GM19467 (cell line): ENCODE data around the gene LIPE.
"Not testable (repeated sequence)": the region's sequence is repeated elsewhere in the genome, so short reads cannot be mapped to it uniquely, and the experiment has no call there.

ENCODE experiments used
- ATAC-seq: cut with Tn5 transposase; IDR thresholded peaks from one replicate; pipeline ENCODE4 v1.9.1; 2021; ENCODE audit warnings: mild to moderate bottlenecking, moderate library complexity; ENCODE audit not compliant: unreplicated experiment

Gene LIPE

DNA sequence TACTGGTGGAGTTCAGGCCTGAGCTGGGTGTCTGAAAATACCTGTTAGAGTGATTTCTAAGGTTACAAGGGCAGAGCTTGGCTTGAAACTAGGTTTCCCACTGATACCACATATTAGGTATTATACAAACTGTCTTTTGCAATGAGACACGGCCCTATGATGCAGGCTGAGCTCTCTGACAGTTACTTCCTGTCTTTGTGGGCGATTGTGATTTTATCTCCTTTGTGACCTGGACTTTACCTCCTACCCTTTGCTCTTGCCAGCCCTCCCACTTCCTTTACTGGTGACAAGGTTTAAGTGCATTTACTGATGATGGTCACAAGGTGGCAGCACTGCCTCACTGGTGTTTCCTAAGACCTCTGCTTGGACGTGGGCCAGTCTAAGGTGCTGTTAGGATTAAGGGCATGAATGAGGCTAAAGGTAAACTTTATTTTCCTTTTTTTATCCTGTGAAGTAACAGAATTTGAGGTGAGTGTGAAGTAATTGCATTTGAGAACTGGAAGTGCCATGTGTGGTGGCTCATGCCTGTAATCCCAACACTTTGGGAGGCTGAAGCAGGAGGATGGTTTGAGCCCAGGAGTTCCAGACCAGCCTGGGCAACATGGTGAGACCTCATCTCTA, 23.2 kb upstream of the LIPE start:
- ATAC-seq = peak; percentile 77

DNA sequence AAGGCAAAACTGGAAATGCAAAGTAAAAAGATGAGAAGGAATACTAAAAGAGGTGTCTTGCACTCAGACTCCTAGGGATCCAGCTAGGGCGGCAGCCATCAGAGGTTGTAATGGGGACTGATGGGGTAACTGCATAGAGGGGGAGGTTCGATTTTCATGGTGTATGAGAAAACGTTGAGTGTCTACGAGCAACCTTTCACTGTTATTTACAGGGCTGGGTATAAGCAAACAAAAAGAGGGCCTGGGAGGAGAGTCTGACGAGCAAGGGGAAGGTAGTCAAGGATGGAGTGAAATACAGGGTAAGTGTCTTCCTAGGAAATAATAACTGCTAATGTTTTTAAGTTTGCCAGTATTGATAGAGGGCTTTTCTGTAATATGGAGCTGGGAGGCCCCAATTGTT, 21.1 kb upstream of the LIPE start:
- not testable (repeated sequence) for ATAC-seq

DNA sequence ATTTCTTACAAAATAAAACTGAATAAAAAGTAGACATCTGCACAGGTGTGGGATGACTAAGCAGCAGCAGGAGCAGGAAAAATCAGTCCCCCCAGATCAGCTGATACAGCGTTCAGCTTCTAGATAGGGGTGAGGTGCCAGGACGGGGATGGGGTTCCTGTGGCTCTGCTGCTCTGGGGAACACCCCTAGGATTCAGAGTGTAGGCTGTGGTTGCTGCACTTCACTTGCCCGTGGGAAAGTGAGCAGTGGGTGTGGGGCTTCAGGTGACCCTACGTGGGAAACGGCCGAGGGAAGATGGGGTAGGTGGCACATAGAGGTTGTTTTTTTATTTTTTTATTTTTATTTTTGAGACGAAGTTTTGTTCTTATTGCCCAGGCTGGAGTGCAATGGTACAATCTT, 18.8 kb upstream of the LIPE start:
- no peak for ATAC-seq

DNA sequence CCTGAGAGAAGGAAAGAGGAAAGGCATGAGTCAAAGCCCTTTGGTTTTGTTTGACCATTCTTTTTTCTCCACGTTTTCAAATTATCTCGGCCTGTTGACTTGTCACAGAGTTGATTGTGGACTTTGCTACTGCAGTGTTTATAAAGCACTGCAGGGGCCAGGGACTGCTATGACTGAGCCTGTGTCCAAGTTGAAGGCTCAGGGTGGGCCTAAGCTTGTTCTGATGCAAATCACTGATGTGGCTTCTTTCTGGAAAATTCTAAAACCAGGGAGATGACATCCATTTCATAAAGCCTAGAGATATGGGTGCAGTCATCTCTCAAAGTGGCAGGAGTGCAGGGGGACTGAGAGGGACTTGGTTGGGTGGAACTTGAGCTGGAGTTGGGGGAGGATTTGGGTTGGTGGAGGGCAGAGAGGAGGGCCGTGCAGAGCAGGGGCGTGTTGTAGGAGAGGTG, 16.8 kb upstream of the LIPE start:
- ATAC-seq = no peak

DNA sequence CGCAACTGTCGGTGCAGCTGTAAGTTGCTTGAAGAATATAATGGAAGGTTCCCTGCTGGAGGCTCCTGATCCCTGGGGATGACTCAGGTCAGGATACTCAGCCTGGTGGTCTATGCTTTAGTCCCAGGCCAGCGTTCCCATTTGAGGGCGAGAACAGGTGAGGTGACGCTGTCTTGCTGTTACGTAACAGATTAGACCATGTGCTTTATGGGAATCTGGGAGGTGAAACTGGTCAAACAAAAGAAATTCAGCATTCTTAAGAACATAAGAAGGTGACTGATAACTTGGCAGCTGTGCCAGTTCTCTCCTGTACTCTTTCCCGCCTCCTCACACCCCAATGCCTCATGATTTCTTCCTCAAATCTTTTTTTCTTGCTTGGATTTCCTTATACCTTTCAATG, 15.6 kb upstream of the LIPE start, which contains the start of gene CXCL17:
TSS of gene CXCL17 (minus strand) at position 114 of the 400 bp plus-strand sequence. CDS start 114 bp downstream, outside the sequence.
- no peak for ATAC-seq

DNA sequence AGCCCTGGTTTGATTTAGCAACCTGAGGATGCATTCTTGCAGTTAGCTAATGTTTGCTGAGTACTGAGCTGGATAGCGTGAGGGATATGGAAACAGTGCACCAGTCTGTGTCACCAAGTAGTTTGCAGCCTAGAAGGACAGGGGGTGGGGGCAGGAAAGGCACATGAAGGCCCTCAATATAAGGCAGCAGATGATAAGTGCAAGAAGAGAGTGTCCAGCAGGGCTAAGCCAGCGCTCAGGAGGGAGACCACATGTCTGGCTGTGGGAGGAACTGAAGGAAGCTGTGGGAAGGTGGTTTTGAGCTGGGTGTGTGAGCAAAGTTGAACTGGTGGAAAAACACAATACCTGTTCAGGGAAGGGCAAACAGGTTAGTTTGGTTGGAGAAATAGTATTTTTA, 13.9 kb upstream of the LIPE start:
- ATAC-seq = no peak

DNA sequence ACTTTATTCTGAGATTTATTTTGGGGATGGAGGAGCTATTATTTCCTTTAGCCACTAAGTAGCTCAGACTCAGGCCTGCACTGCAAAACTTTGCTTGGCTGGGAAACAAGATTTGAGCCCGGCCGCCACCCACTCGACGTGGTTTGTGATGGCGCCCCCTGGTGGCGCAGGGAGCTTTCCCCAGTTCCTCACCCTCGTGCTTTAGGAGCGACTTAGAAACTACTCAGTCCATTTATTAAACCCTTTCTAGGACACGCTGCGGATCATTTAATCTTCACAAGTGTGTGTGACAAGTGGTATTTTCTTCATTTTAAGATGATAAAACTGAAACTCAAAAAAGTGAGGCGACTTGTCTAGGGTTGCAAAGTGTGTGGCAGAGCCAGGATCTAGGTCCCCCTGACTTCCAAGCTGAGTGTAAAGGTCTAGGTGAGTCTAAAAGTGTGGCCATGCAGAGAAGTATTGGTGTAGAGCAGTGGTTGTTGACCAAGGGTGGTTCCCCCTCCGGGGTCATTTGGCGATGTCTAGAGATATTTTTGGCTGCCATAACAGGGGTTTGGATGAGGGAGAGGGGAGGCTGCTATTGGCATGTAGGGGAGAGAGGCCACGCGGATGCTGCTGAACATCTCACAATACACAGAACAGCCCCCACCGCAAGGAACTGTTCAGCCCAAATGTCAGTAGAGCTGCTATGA, 13.3 kb upstream of the LIPE start:
- no peak for ATAC-seq

DNA sequence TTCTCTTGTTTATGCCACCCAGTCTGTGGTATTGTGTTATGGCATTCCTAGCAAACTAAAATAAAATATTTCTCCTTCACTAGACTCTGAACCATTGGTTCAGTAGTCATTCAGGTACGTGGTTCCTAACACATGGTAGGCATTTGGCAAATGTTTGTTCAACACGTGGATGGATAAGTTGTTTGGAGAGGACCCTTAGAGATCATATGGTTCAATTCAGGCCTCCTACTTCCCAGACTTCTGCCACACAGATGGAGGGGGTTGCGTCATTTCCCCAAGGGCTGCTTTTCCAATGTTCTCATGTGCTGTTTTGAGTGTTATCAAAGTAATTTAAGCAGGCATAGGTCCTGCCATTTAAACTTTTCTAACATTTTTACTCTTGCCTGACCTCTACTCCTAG, 8.8 kb upstream of the LIPE start:
- no peak for ATAC-seq

DNA sequence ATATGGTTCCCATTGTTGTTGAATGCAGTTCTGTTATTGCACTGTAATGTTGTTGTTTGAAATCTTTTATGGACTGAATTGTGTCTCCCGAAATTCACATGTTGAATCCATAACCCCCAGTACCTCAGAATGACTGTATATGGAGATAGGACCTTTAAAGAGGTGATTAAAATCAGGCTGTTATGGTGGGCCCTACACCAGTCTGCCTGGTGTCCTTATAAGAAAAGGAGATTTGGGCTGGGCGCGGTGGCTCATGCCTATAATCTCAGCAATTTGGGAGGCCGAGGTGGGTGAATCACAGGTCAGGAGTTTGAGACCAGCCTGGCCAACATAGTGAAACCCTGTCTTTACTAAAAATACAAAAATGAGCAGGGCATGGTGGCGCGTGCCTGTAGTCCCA, 8.1 kb upstream of the LIPE start:
- no peak for ATAC-seq

DNA sequence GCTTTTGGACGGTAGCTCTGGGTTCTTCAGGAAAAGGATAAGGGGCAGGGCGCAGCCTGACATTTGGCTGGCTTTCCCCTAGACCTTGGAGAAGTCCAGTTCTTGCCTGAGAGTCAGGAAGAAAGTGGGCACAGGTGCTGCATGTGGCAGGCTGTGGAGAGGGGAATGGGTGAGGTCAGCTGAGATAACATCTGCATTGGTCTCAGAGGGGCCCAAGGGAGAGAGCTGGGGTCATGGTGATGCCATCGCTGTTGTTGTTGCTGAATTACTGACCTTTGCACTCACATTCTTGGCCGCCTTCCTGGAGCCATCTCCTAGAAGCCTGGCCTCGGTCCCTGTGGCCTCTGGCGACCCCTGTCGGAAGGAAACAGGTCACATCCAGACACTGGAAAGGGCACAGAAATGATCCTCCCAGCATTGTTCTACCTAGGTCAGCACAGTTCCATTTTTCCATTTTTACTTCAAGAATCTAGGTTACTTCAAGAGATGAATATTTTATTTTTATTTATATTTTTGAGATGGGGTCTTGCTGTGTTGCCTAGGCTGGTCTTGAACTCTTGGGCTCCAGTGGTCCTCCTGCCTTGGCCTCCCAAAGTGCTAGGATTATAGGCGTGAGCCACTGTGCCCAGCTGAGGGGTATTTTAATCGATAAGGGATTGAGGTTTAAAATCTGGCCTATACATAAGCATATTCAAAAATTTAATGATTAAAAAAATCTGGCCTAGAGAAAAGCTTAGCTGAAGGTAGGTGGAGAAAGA, 6.5 kb upstream of the LIPE start:
- ATAC-seq = no peak

DNA sequence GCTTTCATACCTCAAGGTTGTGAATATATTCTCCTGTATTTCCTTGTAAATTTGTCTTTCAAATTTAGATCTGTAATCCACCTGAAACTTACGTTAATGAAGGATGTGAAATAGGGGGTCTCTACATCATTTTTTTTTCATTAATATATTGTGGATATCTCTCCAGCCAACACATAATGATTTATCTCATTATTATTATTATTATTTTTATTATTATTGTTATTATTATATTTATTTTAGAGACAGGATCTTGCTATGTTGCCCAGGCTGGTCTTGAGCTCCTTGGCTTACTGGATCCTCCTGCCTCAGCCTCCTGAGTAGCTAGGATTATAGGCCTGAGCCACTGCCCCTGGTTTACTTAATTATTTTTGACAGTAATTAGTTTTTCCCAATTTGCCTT, 4.3 kb upstream of the LIPE start:
- ATAC-seq = no peak

DNA sequence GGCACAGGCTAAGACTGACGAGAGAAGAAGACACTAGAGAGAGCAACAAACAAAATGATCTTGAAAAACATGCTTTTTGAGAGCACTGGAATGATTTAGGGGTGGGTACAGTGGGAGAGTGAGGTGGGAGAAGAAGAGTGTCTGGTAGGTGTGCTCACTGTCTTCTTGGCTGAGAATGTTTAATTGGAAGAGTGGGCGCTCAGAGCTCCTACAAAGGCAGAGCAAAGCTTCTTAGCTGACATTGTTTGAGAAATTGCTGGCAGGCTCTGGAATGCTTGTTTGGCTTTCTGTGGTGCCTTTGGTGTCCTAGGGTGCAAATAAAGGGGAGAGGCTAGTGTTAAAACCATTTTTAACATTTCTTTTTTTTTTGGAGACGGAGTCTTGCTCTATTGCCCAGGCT, 1.5 kb upstream of the LIPE start:
- no peak for ATAC-seq

DNA sequence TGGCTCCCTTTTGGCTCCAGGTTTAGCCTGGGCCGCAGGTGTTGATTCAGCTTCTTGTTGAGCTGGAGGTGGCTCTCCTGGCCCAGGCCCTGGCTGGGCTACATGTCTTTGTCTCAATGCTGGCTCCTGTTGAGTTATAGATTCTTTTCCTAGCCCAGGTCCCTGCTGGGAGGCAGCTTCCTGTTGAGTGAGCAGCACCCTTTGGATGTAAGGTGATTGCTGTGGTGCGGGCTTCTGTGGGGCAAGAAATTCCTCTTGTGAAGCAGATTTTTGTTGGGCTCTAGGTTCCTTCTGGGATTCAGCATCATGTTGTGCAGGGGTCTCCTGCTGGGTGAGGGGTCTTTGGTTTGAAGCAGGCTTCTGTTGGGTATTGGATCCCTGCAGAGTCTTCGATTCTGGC, 545 bp downstream of the LIPE start:
- ATAC-seq = no peak

DNA sequence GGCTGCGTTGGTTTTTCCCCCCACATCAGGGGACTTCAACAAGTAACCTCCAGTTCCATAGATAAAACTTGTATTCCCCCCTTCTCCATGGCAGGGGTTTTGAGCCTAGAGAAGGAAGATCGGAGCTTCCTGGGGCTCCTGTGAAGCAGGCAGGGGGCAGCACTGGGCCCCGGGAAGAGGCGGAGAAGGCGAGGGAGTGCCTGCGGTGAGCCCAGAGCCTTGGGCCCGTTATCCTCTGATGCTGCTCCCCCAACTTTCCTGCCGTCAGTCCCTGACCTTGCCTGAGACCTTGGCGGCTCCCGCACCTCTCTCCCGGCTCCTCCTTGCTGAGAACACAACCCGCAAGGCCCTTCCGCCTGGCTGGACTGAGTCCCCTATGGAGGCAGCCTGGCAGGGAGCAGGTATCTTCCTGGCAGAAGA, 2.5 kb downstream of the LIPE start:
- no peak for ATAC-seq

DNA sequence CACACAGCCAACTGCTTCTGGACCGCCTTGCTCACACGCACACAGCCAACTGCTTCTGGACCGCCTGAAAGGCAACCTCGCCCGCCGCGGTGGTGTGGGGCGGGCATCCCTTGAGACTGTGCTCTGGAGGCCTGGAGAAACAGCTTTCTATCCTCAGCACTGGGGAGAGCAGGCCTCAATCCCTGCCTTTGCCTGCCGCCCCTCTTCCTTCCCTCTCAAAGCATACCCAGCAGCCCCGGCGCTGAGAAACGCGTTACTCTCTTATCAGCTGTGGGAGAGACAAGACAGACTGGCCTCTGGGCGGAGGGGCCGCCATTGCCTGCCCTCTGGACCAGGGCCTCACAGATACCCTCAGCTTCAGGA, 2.9 kb downstream of the LIPE start:
- ATAC-seq = no peak

DNA sequence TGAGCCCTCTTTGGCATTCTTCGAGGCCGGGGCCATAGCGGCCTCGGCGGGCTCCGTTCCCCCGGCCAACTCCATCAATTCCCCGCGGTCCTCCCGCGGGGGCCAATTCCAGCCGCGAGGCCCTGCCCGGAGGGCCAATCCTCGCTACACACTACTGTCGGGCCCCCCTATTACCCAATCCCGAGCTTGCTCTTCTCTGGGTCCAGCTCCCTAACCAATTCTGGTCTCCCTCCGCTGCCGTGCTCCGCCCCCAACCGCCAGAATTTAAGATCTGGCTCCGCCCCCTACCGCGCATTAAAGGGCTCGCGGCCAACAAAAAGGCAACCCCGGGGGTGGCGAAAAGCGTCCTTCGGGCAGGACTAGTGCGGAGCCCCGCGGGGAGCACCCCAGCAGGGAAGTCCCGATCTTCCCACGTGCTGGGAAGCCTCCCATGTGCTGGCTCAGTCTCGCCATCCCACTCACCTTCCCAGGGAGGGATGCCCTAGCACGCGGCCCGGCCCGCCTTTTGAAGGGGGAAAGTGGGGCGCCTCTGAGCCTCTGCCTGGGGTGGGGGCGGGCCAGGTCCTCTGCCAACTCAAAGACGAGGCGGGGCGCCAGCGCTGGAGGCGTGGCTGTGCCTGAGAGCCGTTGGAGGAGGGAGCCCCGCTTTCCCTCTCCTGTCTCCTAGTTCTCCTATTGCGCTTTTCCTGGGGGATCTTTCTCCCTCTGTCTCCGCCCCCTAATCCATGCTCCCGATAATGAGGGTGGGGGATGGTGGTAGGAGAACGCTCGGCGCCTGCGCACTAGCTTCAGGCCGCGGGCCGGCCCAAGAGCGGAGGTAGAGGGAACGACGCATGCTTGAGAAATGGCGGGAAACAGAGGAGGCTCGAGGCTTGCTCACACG, 3.5 kb downstream of the LIPE start:
- peak; percentile 85 for ATAC-seq

DNA sequence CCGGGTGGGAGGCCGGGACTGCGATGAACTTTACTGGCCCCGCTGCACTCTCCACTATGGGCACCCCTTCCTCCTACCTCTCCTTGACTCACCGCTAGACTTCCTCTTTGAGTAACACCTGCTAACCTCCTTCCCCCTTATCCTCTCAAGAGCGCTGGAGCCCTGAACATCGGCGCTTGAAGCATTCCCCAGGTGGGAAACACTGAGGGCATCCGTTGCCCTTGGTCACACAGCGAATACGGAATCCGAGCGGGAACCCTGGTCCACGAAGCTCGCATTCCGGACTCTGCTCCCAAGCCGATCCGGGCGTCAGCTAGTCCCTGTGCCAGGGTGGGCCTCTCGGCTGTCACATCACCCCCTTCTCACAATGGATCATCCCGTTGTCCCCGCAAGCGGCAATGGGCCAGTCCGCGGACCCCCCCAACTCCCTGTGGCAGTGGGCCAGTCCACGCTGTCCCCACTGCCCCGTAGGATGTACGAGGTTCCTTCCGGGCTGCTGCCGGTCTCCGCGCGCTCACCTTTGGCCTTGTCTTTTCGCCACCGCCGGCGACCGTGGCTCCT, 4.2 kb downstream of the LIPE start:
- peak; percentile 26 for ATAC-seq

DNA sequence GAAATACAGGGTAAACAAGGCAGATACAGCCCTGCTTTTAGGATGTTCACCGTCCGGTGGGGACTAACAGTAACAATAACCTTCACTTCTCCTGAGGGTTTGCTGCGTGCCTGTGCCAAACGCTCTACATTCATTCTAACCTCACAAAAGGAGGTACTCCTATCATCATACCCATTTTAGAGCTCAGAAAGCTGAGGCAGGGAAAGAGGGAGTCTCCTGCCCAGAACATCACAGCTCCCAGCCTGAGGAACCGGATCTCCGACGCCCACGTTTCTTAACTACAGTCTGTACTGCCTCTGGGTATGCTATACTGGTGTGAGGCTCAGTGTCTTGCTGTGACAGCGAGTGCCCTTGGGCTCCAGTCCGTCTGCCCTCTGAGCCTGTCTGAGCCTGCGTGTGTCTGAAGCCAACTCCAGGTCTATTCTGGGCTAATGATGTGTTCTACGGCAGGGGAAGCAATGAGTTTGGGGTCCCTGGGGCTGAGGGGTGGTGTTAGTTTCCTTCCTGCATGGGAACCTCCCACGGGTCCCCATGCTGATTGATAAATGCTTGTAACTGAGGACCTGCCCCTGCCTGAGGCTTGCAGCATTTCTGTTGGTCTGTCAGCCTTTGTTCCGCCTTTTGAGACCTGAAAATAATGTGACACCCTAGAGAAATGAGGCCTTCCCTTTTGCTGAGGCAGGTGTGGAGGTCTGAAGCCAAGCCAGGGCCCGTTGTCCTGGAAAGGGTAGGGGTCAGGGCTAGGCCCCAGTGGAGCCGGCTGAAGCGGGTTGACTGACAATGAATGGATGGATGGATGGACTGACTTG, 4.9 kb downstream of the LIPE start:
- peak; percentile 7 for ATAC-seq

DNA sequence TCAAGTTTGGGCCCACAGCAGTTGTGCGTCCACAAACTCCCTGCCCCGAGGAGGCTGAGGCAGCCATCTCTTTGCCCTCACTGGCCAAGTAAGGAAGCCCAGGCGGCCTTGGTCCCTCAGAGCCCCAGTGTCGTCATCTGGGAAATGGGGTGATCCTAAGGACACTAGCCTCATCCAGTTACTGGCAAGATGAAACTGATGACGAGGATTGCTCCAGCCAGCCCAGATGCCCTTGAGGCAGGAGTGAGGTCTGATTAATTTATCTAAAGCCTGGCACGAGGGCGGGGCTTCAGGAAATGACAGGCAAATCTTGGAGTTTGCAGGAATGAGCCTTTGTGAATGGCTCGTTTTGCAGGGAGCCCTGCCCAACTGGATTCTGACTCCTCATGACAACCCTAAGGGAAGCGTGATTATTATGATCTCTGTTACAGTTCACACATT, 5.6 kb downstream of the LIPE start:
- ATAC-seq = no peak

DNA sequence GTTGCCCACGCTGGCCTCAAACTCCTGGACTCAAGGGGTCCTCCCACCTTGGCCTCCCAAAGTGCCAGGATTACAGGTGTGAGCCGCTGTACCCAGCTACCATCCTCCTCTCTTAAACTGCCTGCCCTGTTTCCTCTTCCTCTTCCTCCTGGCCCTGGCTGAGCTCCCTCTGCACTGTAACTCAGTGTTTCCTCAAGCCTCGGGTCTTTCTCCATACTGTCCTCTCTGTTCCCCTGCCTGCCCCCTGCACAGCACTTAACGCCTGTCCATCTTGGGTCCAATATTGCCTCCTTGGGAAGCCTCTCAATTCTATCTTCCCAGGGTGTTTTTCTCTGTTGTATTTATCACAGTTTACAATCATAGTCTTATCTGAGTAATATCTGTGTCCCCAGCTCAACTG, 6.1 kb downstream of the LIPE start:
- ATAC-seq = no peak
